ENCODE data around the gene CSTPP1. TPM values are rescaled to one million over a fixed set of nuclear protein-coding genes. Genes with fewer than 3 reads are reported as not detected.
"Not testable (repeated sequence)": the region's sequence is repeated elsewhere in the genome, so short reads cannot be mapped to it uniquely, and the experiment has no call there.

The CSTPP1 gene
- total RNA-seq, 3 donors from 2014 or later (not counting 1 experiment from before 2014, with no cell fraction given) = 16.2 to 17.8 (median 16.9) TPM

DNA sequence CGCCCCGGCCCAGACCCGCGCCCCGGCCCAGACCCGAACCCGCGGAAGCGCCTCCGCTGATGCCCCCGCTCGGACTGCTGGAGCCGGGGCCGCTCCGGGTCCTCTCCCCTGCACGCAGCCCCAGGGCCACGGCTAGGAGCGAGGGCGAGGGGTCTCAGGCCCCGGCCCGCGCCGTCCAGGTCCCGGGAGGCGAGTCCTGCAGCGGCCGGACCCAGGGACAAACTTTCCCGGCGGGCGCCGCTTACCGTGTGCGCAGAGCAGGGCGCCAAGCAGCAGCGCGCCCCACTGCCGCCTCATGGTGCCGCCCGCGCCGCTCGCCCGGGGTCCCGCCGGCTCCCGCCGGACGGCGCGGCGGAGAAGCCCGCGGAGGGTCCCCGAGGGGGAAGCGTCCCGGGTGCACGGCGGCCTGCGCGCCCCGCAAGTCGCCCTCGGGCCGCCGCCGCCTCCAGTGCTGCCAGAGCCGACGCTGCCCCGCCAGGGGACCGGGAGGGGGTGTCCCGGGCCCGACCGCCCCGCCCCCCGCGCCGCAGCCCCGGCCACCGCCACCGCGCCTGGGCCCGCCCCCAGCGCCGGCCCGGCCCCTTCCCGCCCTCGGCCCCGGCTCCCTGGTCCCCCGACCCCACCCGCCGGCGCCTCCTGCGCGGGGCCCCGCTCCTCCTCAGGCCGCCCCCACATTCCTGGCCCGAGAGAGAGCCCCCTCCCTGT, 18.3 kb upstream of the CSTPP1 start, which contains the start of gene LRP4:
Gene LRP4 (minus strand): TSS at position 468 of the 705 bp plus-strand sequence. CDS start 171 bp downstream, at position 297.
- H3K27ac Mint-ChIP-seq = peak within 1 kb of the TSS; percentile 3 to 9
- Histone ChIP-seq H3K9me3 (ENCODE audit: control insufficient read depth, insufficient read depth, low read length) (no peaks in the 10 kb centered on the region), H3K27me3 (ENCODE audit: control insufficient read depth, insufficient read depth, low read length) (peaks cover 29% of the 10 kb centered on the region), H3K4me3 (ENCODE audit: low read length) (no peak within 1 kb of the TSS), H3K4me1 (ENCODE audit: control insufficient read depth, insufficient read depth, low read length) (peaks cover 22% of the 10 kb centered on the region), H3K36me3 (ENCODE audit: control insufficient read depth, insufficient read depth, low read length) (no peaks in the 10 kb centered on the region), H3K27ac (ENCODE audit: low read length) (no peak within 1 kb of the TSS)
- peaks cover 47 to 59% of the 10 kb centered on the region in 2 donors for H3K27me3 Mint-ChIP-seq (ENCODE audit: low read depth in 2 of 2)
- WGBS (ENCODE audit: insufficient coverage) = under 1% methylated on average over 97 of the region's 97 CpGs
- ATAC-seq (peak; percentile 69 to 83 (median 79)), DNase-seq (peak; percentile 40 to 55)
- H3K4me1 Mint-ChIP-seq = peaks cover 25 to 26% of the 10 kb centered on the region in 2 donors
- intact Hi-C loops (cut with micrococcal nuclease) = no loop called here
- H3K4me3 Mint-ChIP-seq = peak within 1 kb of the TSS; percentile 92
- no peaks in the 10 kb centered on the region for H3K36me3 Mint-ChIP-seq
- H3K9me3 Mint-ChIP-seq = no peaks in the 10 kb centered on the region
- TF ChIP-seq, protein P1, sequence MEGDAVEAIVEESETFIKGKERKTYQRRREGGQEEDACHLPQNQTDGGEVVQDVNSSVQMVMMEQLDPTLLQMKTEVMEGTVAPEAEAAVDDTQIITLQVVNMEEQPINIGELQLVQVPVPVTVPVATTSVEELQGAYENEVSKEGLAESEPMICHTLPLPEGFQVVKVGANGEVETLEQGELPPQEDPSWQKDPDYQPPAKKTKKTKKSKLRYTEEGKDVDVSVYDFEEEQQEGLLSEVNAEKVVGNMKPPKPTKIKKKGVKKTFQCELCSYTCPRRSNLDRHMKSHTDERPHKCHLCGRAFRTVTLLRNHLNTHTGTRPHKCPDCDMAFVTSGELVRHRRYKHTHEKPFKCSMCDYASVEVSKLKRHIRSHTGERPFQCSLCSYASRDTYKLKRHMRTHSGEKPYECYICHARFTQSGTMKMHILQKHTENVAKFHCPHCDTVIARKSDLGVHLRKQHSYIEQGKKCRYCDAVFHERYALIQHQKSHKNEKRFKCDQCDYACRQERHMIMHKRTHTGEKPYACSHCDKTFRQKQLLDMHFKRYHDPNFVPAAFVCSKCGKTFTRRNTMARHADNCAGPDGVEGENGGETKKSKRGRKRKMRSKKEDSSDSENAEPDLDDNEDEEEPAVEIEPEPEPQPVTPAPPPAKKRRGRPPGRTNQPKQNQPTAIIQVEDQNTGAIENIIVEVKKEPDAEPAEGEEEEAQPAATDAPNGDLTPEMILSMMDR (IDR thresholded peaks at IDR 0.05) = no peak

DNA sequence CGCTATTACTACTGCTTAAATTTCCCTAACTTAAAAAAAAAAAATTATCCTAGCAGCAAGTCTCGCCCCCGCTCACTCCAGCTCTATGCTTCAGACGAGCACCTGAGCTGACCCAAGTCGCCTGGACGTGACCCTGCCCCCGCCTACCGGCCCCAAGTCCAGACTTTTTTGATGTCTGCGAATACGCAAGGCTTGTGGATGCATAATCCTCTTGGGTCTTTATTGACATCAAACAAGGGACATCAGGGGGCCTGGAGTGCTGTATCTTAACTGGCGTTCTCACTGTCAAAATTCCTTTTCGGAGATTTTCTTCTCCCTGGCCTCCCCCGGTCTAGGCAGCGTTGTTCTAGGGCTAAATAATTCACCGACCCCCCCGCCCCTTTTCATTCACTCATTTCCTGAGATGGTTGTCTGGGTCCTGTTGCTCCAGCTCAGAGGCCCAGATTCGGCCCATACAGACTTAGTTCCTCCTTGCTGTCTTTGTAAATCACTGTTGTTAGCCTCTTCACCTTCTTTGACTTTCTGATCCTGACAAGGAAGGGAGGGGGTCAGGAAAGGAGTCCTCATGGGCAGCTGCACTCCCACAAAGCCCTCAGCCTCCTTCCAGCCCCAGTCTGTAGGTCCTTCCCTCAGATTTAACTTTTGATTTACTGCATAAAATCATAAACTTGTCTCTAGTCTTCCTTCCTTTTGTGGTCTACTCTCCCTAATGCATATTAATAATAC, 17.6 kb upstream of the CSTPP1 start:
- Histone ChIP-seq H3K27ac (ENCODE audit: low read length) (no peak overlapping the region), H3K9me3 (ENCODE audit: control insufficient read depth, insufficient read depth, low read length) (no peaks in the 10 kb centered on the region), H3K4me3 (ENCODE audit: low read length) (no peak overlapping the region), H3K36me3 (ENCODE audit: control insufficient read depth, insufficient read depth, low read length) (no peaks in the 10 kb centered on the region), H3K27me3 (ENCODE audit: control insufficient read depth, insufficient read depth, low read length) (peaks cover 24% of the 10 kb centered on the region), H3K4me1 (ENCODE audit: control insufficient read depth, insufficient read depth, low read length) (peaks cover 22% of the 10 kb centered on the region)
- Mint-ChIP-seq H3K9me3 (no peaks in the 10 kb centered on the region), H3K36me3 (no peaks in the 10 kb centered on the region), H3K4me1 (peaks cover 25 to 26% of the 10 kb centered on the region in 2 donors), H3K27ac (peak overlapping the region; percentile 3 to 9), H3K4me3 (peak overlapping the region; percentile 92), H3K27me3 (ENCODE audit: low read depth in 2 of 2) (peaks cover 47 to 51% of the 10 kb centered on the region in 2 donors)
- TF ChIP-seq, protein P1 (IDR thresholded peaks at IDR 0.05) = no peak
- intact Hi-C loops (cut with micrococcal nuclease) = no loop called here
- ATAC-seq (no peak), DNase-seq (peak in 1 of 2 donors; percentile 12)
- 23% methylated on average over 17 of the region's 17 CpGs for WGBS (ENCODE audit: insufficient coverage)

DNA sequence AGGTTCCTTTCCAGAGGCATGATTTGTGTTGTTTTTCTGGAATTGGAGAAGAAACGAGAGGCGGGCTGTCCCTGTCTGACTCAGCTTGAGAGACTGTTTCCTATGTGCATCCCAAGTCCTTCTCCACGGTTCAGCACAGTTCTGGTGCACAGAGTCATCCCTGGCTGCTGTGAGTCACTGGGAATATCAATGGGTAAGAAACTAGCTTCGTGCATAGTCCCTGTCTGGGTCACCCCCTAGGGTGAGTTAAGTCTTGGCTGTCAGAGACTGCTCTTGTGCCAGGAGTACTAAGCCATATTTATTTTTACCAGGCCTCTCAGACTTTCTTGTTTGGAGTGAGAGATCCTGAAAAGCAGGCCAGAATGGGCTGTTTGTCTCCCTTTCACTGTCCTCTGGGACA, 15.8 kb upstream of the CSTPP1 start:
- Histone ChIP-seq H3K27me3 (ENCODE audit: control insufficient read depth, insufficient read depth, low read length) (peaks cover 24% of the 10 kb centered on the region), H3K9me3 (ENCODE audit: control insufficient read depth, insufficient read depth, low read length) (no peaks in the 10 kb centered on the region), H3K4me3 (ENCODE audit: low read length) (no peak overlapping the region), H3K36me3 (ENCODE audit: control insufficient read depth, insufficient read depth, low read length) (no peaks in the 10 kb centered on the region), H3K27ac (ENCODE audit: low read length) (no peak overlapping the region), H3K4me1 (ENCODE audit: control insufficient read depth, insufficient read depth, low read length) (peaks cover 22% of the 10 kb centered on the region)
- no peaks in the 10 kb centered on the region for H3K9me3 Mint-ChIP-seq
- TF ChIP-seq, protein P1 (IDR thresholded peaks at IDR 0.05) = no peak
- peaks cover 41 to 43% of the 10 kb centered on the region in 2 donors for H3K27me3 Mint-ChIP-seq (ENCODE audit: low read depth in 2 of 2)
- no peak overlapping the region for H3K4me3 Mint-ChIP-seq
- intact Hi-C loops (cut with micrococcal nuclease) = no loop called here
- DNase-seq (no peak), ATAC-seq (no peak)
- H3K27ac Mint-ChIP-seq = no peak overlapping the region
- H3K36me3 Mint-ChIP-seq = no peaks in the 10 kb centered on the region
- 89% methylated on average over 4 of the region's 4 CpGs for WGBS (ENCODE audit: insufficient coverage)
- peaks cover 25 to 26% of the 10 kb centered on the region in 2 donors for H3K4me1 Mint-ChIP-seq

DNA sequence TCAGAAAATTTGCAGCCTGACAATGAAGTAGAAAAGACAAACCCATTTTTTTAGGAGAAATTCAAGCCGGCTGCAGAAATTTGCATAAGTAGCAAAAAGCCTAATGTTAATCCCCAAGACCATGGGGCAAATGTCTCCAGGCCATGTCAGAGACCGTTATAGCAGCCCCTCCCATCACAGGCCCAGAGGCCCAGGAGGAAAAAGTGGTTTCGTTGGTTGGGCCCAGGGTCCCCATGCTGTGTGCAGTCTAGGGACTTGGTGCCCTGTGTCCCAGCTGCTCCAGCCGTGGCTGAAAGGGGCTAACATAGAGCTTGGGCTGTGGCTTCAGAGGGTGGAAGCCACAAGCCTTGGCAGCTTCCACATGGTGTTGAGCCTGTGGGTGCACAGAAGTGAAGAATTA, 8.6 kb upstream of the CSTPP1 start:
- intact Hi-C loops (cut with micrococcal nuclease); ATAC-seq; DNase-seq; H3K9me3 ChIP-seq (ENCODE audit: control insufficient read depth, insufficient read depth, low read length); H3K36me3 ChIP-seq (ENCODE audit: control insufficient read depth, insufficient read depth, low read length); H3K4me1 ChIP-seq (ENCODE audit: control insufficient read depth, insufficient read depth, low read length); H3K4me3 ChIP-seq (ENCODE audit: low read length); H3K27me3 ChIP-seq (ENCODE audit: control insufficient read depth, insufficient read depth, low read length); H3K36me3 Mint-ChIP-seq; H3K9me3 Mint-ChIP-seq; H3K4me1 Mint-ChIP-seq; H3K27ac Mint-ChIP-seq; H3K27ac ChIP-seq (ENCODE audit: low read length); H3K4me3 Mint-ChIP-seq: not testable (repeated sequence)
- peaks cover 22 to 42% of the 10 kb centered on the region in 2 donors for H3K27me3 Mint-ChIP-seq (ENCODE audit: low read depth in 2 of 2)
- WGBS (ENCODE audit: insufficient coverage) = 83% methylated on average over 4 of the region's 4 CpGs

DNA sequence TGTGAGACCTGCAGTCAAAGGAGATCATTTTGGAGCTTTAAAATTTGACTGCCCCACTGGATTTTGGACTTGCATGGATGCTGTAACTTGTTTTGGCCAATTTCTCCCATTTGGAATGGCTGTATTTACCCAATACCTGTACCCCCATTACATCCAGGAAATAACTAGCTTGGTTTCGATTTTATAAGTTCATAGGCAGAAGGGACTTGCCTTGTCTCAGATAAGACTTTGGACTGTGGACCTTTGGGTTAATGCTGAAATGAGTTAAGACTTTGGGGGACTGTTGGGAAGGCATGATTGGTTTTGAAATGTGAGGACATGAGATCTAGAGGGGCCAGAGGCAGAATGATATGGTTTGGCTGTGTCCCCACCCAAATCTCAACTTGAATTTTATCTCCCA, 7.9 kb upstream of the CSTPP1 start:
- H3K27me3 ChIP-seq (ENCODE audit: control insufficient read depth, insufficient read depth, low read length); H3K9me3 ChIP-seq (ENCODE audit: control insufficient read depth, insufficient read depth, low read length); H3K4me1 Mint-ChIP-seq; H3K4me3 Mint-ChIP-seq; ATAC-seq; H3K4me1 ChIP-seq (ENCODE audit: control insufficient read depth, insufficient read depth, low read length); DNase-seq; H3K27ac Mint-ChIP-seq; intact Hi-C loops (cut with micrococcal nuclease); H3K4me3 ChIP-seq (ENCODE audit: low read length); H3K36me3 ChIP-seq (ENCODE audit: control insufficient read depth, insufficient read depth, low read length); H3K9me3 Mint-ChIP-seq; H3K36me3 Mint-ChIP-seq; H3K27ac ChIP-seq (ENCODE audit: low read length): not testable (repeated sequence)
- H3K27me3 Mint-ChIP-seq (ENCODE audit: low read depth in 2 of 2) = peaks cover 22 to 42% of the 10 kb centered on the region in 2 donors
- 88% methylated on average over 1 of the region's 1 CpG for WGBS (ENCODE audit: insufficient coverage)
